Breast epithelium (tissue), 4 donors: ENCODE data around the gene PGRMC2. TPM values are rescaled to one million over a fixed set of nuclear protein-coding genes. Genes with fewer than 3 reads are reported as not detected.

ENCODE experiments used
- DNase-seq, 2 donors: peaks; one replicate each; pipeline ENCODE4 v3.0.0-alpha.2; 2019; ENCODE audit warnings: low spot score in 2 of 2
- H3K27ac ChIP-seq, 2 donors: fragments of 200-600 bp; sonication (generic) in 1 of 2; one replicate each; pipeline ENCODE4 v1.5.1; 2016 to 2019; ENCODE audit warnings: mild to moderate bottlenecking in 1 of 2
- H3K27me3 ChIP-seq, 2 donors: fragments of 200-600 bp; sonication (generic) in 1 of 2; one replicate each; pipeline versions ENCODE4 v1.5.1 to v1.6.0; 2017 to 2019; ENCODE audit warnings: control low read depth in 1 of 2, mild to moderate bottlenecking in 1 of 2
- H3K36me3 ChIP-seq: fragments of 200-600 bp; one replicate; pipeline ENCODE4 v1.5.1; 2019
- H3K4me1 ChIP-seq, 2 donors: fragments of 200-600 bp; sonication (generic); one replicate each; pipeline ENCODE4 v1.5.1; 2016 to 2019; ENCODE audit warnings: control low read depth in 1 of 2
- H3K4me3 ChIP-seq, 3 donors: fragments of 200-600 bp; sonication (generic); 1 replicate in 2 of 3; 2 replicates in 1 of 3; pipeline ENCODE4 v1.5.1; 2016 to 2019; ENCODE audit warnings: mild to moderate bottlenecking in 3 of 3, moderate library complexity in 2 of 3
- H3K9me3 ChIP-seq, 2 donors: fragments of 200-600 bp; sonication (generic) in 1 of 2; one replicate each; pipeline ENCODE4 v1.5.1; 2016 to 2019; ENCODE audit warnings: control low read depth in 1 of 2
- CTCF ChIP-seq, 3 donors: fragments of 450-650 bp; IDR thresholded peaks; one replicate each; pipeline ENCODE4 v1.5.1; 2016 to 2017; ENCODE audit warnings: antibody characterized with exemption in 3 of 3, mild to moderate bottlenecking in 3 of 3, moderate library complexity in 3 of 3
- POLR2A ChIP-seq: fragments of 450-650 bp; IDR thresholded peaks from one replicate; pipeline ENCODE4 v1.6.1; 2016; ENCODE audit warnings: antibody characterized with exemption, mild to moderate bottlenecking, moderate library complexity
- POLR2AphosphoS5 ChIP-seq, 3 donors: sonication (generic); formaldehyde crosslinking; IDR thresholded peaks; one replicate each; pipeline ENCODE4 v1.6.1; 2017; ENCODE audit warnings: antibody characterized with exemption in 3 of 3
- intact Hi-C: fragments of 100-400 bp; cut with DNase I; formaldehyde crosslinking; loops from one replicate; pipeline ENCODE4 v1.15.1; 2023; ENCODE audit warnings: low total_unique reads
- total RNA-seq, 3 donors: library from RNA; depleted of rRNA; stranded (reverse); fragments of >200 nt; gene quantifications; one replicate each; pipeline ENCODE4 v1.1.0, GENCODE V29; 2016

Gene PGRMC2
- total RNA-seq, 3 donors from 2014 or later = 34.7 to 51.2 (median 47.5) TPM

DNA sequence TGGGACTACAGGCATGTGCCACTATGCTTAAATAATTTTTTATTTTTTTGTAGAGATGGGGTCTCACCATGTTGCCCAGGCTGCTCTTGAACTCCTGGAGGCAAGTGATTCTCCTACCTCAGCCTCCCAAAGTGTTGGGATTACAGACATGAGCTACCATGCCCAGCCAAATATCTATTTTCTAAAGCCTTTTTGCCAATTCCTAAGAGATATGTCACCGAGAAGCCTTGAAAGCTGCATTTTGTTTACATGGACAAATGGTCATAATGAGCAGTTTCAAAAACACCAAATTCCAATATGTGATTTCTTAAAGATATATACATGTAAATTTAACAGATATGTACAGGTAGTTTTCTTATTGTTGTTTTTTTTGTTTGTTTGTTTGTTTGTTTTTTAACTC, 33.0 kb upstream of the PGRMC2 start:
- no peak overlapping the region for H3K4me3 ChIP-seq

GRCh38 chr4:128315756-128316520, 28.3 kb upstream of the PGRMC2 start:
- intact Hi-C loops = no loop called here
- no peak for DNase-seq
- Histone ChIP-seq H3K9me3 (no peaks in the 10 kb centered on the region), H3K36me3 (no peaks in the 10 kb centered on the region), H3K27me3 (no peaks in the 10 kb centered on the region), H3K4me3 (no peak overlapping the region), H3K4me1 (no peaks in the 10 kb centered on the region), H3K27ac (peak overlapping the region; percentile 22 to 23)
- TF ChIP-seq POLR2AphosphoS5 (IDR thresholded peaks at IDR 0.05) (no peak), POLR2A (no peak), CTCF (IDR thresholded peaks at IDR 0.05) (no peak)

More for the DNA sequence above, 33.0 kb upstream of the PGRMC2 start:
- Histone ChIP-seq H3K9me3 (no peaks in the 10 kb centered on the region), H3K27me3 (no peaks in the 10 kb centered on the region), H3K36me3 (no peaks in the 10 kb centered on the region), H3K4me1 (no peaks in the 10 kb centered on the region), H3K27ac (no peak overlapping the region)
- intact Hi-C loops = no loop called here
- TF ChIP-seq CTCF (IDR thresholded peaks at IDR 0.05) (no peak), POLR2A (no peak), POLR2AphosphoS5 (IDR thresholded peaks at IDR 0.05) (no peak)
- DNase-seq = no peak

GRCh38 chr4:128311659-128312403, 24.2 kb upstream of the PGRMC2 start:
- Histone ChIP-seq H3K36me3 (no peaks in the 10 kb centered on the region), H3K9me3 (no peaks in the 10 kb centered on the region), H3K4me1 (no peaks in the 10 kb centered on the region), H3K27ac (peak overlapping the region; percentile 28 to 34), H3K4me3 (no peak overlapping the region), H3K27me3 (no peaks in the 10 kb centered on the region)
- no peak for TF ChIP-seq CTCF (IDR thresholded peaks at IDR 0.05)
- TF ChIP-seq POLR2AphosphoS5 (IDR thresholded peaks at IDR 0.05) = no peak
- TF ChIP-seq POLR2A = no peak
- DNase-seq = no peak
- intact Hi-C loops = no loop called here

GRCh38 chr4:128310266-128310697, 22.7 kb upstream of the PGRMC2 start:
- Histone ChIP-seq H3K4me3 (no peak overlapping the region), H3K4me1 (no peaks in the 10 kb centered on the region), H3K36me3 (no peaks in the 10 kb centered on the region), H3K9me3 (no peaks in the 10 kb centered on the region), H3K27me3 (no peaks in the 10 kb centered on the region), H3K27ac (no peak overlapping the region)
- DNase-seq = no peak
- intact Hi-C loops = no loop called here
- TF ChIP-seq POLR2A = no peak
- TF ChIP-seq POLR2AphosphoS5 (IDR thresholded peaks at IDR 0.05) = no peak
- no peak for TF ChIP-seq CTCF (IDR thresholded peaks at IDR 0.05)

DNA sequence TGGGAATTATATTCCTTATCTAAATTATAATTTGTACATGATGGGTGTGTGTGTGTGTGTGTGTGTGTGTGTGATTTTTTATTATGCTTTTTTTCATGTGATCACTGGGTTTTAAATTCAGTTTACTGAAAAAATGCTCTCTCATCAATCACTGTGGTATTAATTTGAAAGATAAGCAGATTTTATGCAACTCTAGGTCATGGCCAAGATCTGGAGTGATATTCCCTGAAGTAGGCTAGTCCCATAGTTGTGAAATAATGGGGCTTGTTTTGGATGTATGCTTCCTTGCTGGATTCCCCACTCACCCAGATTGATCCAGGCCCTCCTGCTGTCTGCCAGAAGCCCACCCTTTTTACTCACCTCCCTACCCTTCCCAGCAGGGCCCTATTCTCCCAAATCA, 22.0 kb upstream of the PGRMC2 start:
- H3K27ac ChIP-seq = no peak overlapping the region

More for the DNA sequence above, 22.0 kb upstream of the PGRMC2 start:
- intact Hi-C loops = no loop called here
- Histone ChIP-seq H3K27me3 (no peaks in the 10 kb centered on the region), H3K4me3 (no peak overlapping the region), H3K36me3 (no peaks in the 10 kb centered on the region), H3K4me1 (no peaks in the 10 kb centered on the region), H3K9me3 (no peaks in the 10 kb centered on the region)
- no peak for DNase-seq
- TF ChIP-seq POLR2A (no peak), CTCF (IDR thresholded peaks at IDR 0.05) (no peak), POLR2AphosphoS5 (IDR thresholded peaks at IDR 0.05) (no peak)
